Posterior vena cava (tissue), 2 donors: ENCODE results near the gene SOX6. TPM values are rescaled to one million over a fixed set of nuclear protein-coding genes. Genes with fewer than 3 reads are reported as not detected.

Source experiments
- DNase-seq: peaks from one replicate; pipeline ENCODE4 v3.0.0-alpha.2; 2020; ENCODE audit warnings: low spot score
- intact Hi-C, 2 donors: fragments of 100-400 bp; cut with DNase I; formaldehyde crosslinking; loops; one replicate each; pipeline versions ENCODE4 v1.14.1 to v1.14.2; 2022 to 2023
- total RNA-seq, 2 donors: library from RNA; stranded (reverse); fragmentation: NEBNext Ultra II Directional; extraction: Animal tissue kit (Norgen Biotek cat#: 25700); gene quantifications; one replicate each; pipeline ENCODE4 v1.2.1, GENCODE V29; 2021
- donor health status: DM: yes; HTN: yes; CAD: no.
- donor health status: DM: yes; HTN: yes; CAD: no.

Gene SOX6
- total RNA-seq, 2 donors from 2014 or later, result 8.1 to 11.0 TPM

GRCh38 chr11:16372355-16372754 lies 16.0 kb upstream of the SOX6 start:
- no peak for DNase-seq
- intact Hi-C loops, result no loop called here

DNA sequence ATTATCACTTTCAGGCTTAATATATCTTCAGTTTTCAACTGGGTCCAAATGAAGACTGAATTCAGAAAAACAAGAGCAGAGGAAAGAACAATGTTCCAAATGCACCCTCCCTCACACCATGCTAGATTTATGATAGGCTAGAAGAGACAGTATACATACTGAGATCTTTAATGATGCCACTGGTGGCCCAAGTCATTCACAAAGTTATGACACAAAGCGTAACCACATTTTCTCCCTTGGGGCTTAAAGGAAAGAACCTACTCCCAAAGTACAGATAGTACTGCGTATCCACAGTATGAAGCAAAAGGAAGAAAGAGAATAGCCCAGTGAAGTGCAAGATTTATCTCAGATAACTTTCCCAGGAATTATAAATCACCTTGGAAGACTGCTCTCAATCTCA lies 10.9 kb upstream of the SOX6 start:
- DNase-seq, result no peak
- intact Hi-C loops, result no loop called here

GRCh38 chr11:16365581-16366228 lies 9.4 kb upstream of the SOX6 start:
- DNase-seq, result no peak
- intact Hi-C loops, result no loop called here

DNA sequence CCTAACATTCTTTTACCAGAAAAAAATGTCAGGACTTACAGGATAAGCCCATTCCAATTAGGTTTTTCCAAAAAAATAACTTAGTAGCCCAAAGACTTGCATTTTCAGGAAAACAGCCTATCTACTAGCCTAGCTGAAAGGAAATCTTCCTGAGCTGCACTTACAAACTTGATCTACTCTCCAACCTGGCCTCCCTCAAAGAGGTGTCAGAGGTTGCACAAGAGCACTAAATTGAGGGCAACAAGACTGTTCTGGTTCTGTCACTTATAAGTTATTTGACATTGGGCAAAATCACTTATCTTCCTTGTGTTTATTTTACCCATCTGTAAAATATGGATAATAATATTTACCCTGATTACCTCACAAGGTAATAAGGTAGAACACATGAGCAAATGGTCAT lies 7.9 kb upstream of the SOX6 start:
- no peak for DNase-seq
- intact Hi-C loops, result no loop called here

GRCh38 chr11:16363706-16364105 lies 7.4 kb upstream of the SOX6 start:
- intact Hi-C loops, result no loop called here
- DNase-seq, result no peak

GRCh38 chr11:16361108-16361865 lies 4.9 kb upstream of the SOX6 start:
- no peak for DNase-seq
- intact Hi-C loops, result no loop called here

DNA sequence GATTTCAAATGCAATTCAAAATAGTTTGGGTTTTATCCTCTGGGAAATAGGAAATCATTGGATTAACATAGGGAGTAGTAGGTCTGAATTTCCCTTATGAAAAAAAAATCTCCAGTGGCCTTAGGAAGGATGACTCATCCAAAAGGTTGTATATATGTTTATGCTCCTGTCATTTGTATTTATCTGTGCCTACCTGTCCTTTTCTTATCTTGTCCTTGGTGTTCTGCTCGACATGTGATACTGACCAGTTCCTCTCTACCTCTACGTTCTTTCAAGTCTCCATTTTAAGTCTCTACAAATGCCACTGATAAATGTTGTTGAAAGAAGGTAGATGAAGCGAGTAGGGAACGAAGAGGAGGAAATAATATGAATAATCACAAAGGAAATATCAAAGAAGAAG lies 3.0 kb upstream of the SOX6 start:
- intact Hi-C loops, result no loop called here
- no peak for DNase-seq

- intact Hi-C loops, result no loop called here
- DNase-seq, result no peak
Observed at GRCh38 chr11:16358726-16359125, 2.4 kb upstream of the SOX6 start.

- DNase-seq, result no peak
- intact Hi-C loops, result no loop called here
Observed at GRCh38 chr11:16357775-16358174, 1.4 kb upstream of the SOX6 start.

DNA sequence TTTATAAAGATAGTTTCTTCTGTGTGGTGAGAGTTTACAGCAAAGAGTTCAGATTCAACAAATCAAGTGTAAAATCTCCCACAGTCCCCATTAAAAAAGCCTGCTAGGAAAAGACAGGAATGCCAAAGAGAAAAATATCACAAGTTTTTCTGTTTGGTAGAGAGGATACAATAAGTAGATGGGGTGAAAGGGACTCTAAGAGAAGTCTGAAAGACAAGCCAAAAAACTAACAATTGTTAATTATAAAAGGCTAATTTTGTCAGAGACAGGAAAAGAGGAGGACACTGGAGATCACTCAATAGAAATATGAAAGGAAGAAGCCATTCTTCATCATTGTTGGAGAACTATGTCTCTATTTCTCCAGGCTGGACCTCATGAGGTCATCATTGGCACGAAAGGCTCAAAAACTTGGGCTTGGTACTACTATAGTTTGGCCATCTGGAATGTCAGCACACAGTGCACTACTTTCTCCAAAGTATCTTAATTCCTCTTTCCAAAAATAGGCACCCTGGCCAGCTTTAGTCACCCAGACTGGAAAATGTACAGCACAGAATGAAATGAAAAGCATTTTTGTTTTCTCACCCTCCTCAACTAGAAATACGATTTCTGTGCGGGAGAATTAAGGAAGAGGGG lies 531 bp upstream of the SOX6 start:
- DNase-seq, result no peak
- intact Hi-C loops, result no loop called here

DNA sequence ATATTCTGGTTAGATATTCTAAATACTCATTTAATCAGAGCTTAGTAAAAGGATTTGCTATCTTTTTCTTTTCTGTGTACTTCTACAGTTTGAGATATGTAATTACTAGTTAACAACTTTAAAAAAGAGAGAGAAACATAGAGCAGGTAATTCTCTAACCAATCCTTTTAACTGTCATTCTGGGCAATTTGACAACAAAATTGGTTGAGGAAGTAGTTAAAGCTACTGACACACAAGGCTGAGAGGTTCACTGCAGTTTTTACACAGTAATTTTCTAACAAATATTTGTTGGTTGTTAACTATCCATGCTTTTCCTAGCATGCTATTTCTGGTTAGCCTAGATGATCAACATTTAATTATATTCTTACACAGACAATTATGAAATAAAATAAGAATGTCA lies 3.6 kb downstream of the SOX6 start:
- DNase-seq, result no peak
- intact Hi-C loops, result no loop called here

DNA sequence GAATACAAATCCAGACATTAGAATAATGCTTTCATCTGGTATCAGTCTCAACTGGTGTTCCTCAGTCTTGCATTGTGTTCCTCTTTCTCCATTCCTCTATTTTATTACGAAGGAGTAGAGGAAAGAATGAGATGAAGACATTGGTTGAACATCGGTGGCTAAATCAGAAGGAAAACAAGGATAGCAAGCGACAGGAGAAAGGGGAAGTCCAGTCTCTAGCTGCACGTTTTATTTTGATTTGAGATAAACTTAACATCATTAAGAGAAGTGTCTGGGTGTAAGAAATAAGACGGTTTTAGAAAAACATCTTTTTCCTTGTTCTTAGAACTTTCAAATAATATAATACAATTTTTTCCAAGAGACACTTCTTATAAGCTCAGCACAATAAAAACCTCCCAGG lies 6.2 kb downstream of the SOX6 start:
- no peak for DNase-seq
- intact Hi-C loops, result no loop called here

DNA sequence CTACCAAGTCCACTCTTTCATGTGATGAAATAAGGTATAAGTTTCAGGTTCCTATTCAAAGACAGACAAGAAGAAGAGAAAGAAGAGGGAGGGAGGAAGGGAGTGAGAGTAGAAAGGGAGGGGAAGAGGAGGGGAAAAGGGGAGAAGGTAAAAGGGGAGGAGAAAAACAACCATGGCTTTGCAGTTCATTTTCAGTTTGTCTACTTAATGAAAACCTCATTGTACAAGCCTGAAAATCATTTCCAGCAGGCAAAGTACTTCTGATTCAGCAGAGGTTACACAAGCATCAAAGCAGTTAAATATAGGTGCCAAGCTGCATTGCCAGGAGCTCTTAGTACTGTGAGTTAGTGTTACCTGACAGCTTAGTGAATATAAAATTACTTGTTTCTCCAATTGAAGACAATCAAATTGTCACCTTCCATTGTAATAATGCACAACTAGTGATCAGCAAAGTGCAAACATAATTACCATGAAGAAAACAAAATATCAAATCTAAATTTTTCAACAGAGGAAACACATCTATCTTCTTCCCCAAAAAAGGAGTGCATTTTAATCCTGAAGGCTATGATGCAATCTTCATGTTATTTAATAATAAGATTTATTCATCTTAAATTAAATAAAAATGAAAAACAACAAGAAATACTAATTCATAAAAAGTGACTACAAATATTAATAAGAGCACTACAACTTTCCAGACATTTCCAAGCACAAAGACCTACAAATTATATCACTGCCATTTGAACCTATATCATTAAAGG lies 8.2 kb downstream of the SOX6 start:
- intact Hi-C loops, result loop anchor here in 1 of 2 donors (2.0 kb wide), 1 partner anchor 21 kb away; no protein-coding TSS in a partner anchor
- DNase-seq, result no peak

DNA sequence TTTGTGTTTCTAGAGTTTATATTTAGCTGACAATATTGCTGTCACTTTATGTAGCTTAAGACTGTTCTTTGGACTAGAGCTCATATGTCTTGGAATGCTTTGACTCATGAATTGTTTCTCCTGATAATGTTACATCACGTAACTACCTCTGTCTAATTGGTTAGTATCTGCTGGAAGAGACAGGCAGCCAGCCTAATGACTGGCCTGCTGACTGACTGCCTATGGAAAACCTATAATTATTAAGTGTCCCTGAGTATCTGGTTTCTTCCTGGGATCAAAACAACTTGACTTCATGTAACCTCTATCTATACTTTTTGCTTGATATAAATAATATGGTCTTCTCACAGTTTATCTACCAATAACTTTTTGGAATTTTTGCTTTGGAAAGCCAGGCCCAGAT lies 9.4 kb downstream of the SOX6 start:
- intact Hi-C loops, result no loop called here
- no peak for DNase-seq

DNA sequence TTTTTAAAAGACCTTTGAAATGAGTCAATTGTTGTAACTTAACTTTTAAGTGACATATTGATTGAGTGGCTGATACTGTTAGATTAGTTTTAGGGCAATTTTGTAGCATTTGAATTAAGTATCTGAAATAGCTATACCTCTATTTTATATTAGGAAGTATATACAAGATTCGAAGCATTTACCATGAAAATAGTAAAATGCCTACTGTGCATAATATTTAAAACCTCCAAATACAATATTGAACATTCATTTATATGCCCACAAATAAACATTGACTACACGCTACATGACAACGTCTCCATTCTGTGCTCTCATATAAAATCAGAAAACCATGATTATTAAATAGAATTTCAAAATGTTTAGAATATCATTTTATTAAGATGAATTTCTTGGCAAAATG lies 14.5 kb downstream of the SOX6 start:
- no peak for DNase-seq
- intact Hi-C loops, result no loop called here

- intact Hi-C loops, result no loop called here
- DNase-seq, result no peak
Observed at GRCh38 chr11:16338393-16338792, 18.0 kb downstream of the SOX6 start.

- intact Hi-C loops, result no loop called here
- no peak for DNase-seq
Observed at GRCh38 chr11:16337421-16338213, 18.7 kb downstream of the SOX6 start.

DNA sequence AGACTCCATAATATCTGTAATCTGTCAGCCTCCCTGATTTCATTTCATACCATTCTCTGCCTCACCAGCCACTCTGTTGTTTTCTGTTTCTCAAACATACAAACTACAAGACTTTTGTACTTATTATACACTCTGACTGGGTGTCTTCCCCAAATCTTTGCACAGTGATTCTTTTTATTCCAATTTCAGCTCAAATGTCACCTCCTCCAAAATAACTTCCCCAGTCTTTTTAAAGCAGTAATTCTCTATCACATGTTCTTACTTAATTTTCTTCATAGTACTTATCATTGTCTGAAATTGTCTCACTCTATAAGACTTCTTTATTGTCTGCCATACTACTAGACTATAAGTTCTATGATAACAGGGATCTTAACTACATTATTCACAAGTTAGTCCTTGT lies 19.6 kb downstream of the SOX6 start:
- intact Hi-C loops, result no loop called here

GRCh38 chr11:16336204-16336603 lies 20.1 kb downstream of the SOX6 start:
- DNase-seq, result no peak

More for the DNA sequence above, 19.6 kb downstream of the SOX6 start:
- DNase-seq, result no peak

More at GRCh38 chr11:16336204-16336603, 20.1 kb downstream of the SOX6 start:
- intact Hi-C loops, result no loop called here
